SK-N-SH (cell line): ENCODE data around the gene MACROD2. TPM values are rescaled to one million over a fixed set of nuclear protein-coding genes. Genes with fewer than 3 reads are reported as not detected.

Experiments used
- CTCF ChIA-PET: fragments of 300-600, 350-600 bp; formaldehyde crosslinking; extraction: SDS; loops from one replicate; lab custom pipeline; 2021; lab: Yijun Ruan, JAX
- POLR2A ChIA-PET: fragments of 350-600 bp; sonication (Branson Sonifier 250); formaldehyde crosslinking; extraction: SDS; loops from one replicate; lab custom pipeline; 2020; ENCODE audit warnings: antibody characterized with exemption, inconsistent platforms; lab: Yijun Ruan, JAX
- DNase-seq: peaks from one replicate; pipeline ENCODE4 v3.0.0; 2012
- H2AFZ ChIP-seq: fragments of 200-600 bp; sonication (generic); 2 replicates; pipeline ENCODE4 v1.8.1; 2016; ENCODE audit warnings: antibody characterized with exemption, mild to moderate bottlenecking, low read depth
- H3F3A ChIP-seq: fragments of 200-600 bp; sonication (generic); replicated peaks from 2 replicates; pipeline ENCODE3; 2016; ENCODE audit warnings: antibody characterized with exemption, mild to moderate bottlenecking; ENCODE audit not compliant: insufficient read depth
- H3K27ac ChIP-seq, 2 experiments: fragments of 200-500 bp in 1 of 2; fragments of 200-600 bp in 1 of 2; sonication (Bioruptor generic) in 1 of 2; sonication (generic), shearing (Covaris generic) in 1 of 2; 2 replicates each; pipeline versions ENCODE4 v1.5.1 to v1.6.1; 2014 to 2016; ENCODE audit warnings: low read depth in 2 of 2, inconsistent platforms in 1 of 2, low read length in 1 of 2, mild to moderate bottlenecking in 1 of 2, mixed read lengths in 1 of 2
- H3K27me3 ChIP-seq: fragments of 200-600 bp; sonication (generic), shearing (Covaris generic); 2 replicates; pipeline ENCODE4 v1.6.1; 2016; ENCODE audit warnings: mixed run types; ENCODE audit not compliant: insufficient read depth
- H3K36me3 ChIP-seq, 2 experiments: fragments of 200-500 bp in 1 of 2; fragments of 200-600 bp in 1 of 2; sonication (Bioruptor generic) in 1 of 2; sonication (generic) in 1 of 2; replicated peaks in 1 of 2; 2 replicates each; pipeline versions ENCODE3 to v1.5.1; 2014 to 2016; ENCODE audit warnings: low read length in 1 of 2, mild to moderate bottlenecking in 1 of 2; ENCODE audit not compliant: insufficient read depth in 2 of 2, control insufficient read depth in 1 of 2
- H3K4me1 ChIP-seq, 2 experiments: fragments of 200-500 bp in 1 of 2; fragments of 200-600 bp in 1 of 2; sonication (Bioruptor generic) in 1 of 2; sonication (generic), shearing (Covaris generic) in 1 of 2; 2 replicates each; pipeline versions ENCODE4 v1.5.1 to v1.6.1; 2014 to 2016; ENCODE audit warnings: low read depth in 1 of 2, low read length in 1 of 2, mixed run types in 1 of 2; ENCODE audit not compliant: insufficient read depth in 2 of 2, control insufficient read depth in 1 of 2
- H3K4me2 ChIP-seq: fragments of 200-600 bp; sonication (generic), shearing (Covaris generic); 2 replicates; pipeline ENCODE4 v1.6.1; 2017; ENCODE audit warnings: mixed run types
- H3K4me3 ChIP-seq, 2 experiments: fragments of 200-500 bp in 1 of 2; fragments of 200-600 bp in 1 of 2; sonication (Bioruptor generic) in 1 of 2; sonication (generic), shearing (Covaris generic) in 1 of 2; 2 replicates each; pipeline versions ENCODE4 v1.5.1 to v1.8.1; 2014 to 2016; ENCODE audit warnings: low read depth in 2 of 2, inconsistent platforms in 1 of 2, low read length in 1 of 2, mild to moderate bottlenecking in 1 of 2, mixed read lengths in 1 of 2, moderate library complexity in 1 of 2
- H3K79me2 ChIP-seq: fragments of 200-600 bp; sonication (generic); 2 replicates; pipeline ENCODE4 v1.8.1; 2017; ENCODE audit warnings: mild to moderate bottlenecking; ENCODE audit not compliant: insufficient read depth
- H3K9ac ChIP-seq: fragments of 200-600 bp; sonication (generic); 2 replicates; pipeline ENCODE4 v1.6.1; 2017; ENCODE audit warnings: mixed run types
- H3K9me2 ChIP-seq: fragments of 200-600 bp; sonication (generic); 2 replicates; pipeline ENCODE4 v1.6.1; 2017; ENCODE audit warnings: mixed run types
- H3K9me3 ChIP-seq: fragments of 200-600 bp; sonication (generic); 2 replicates; pipeline ENCODE4 v1.6.1; 2017; ENCODE audit warnings: mixed run types, mild to moderate bottlenecking, moderate library complexity
- H4K20me1 ChIP-seq: fragments of 200-600 bp; sonication (generic); 2 replicates; pipeline ENCODE4 v1.6.1; 2017; ENCODE audit warnings: mild to moderate bottlenecking, mixed run types; ENCODE audit not compliant: insufficient read depth
- ELF1 ChIP-seq: IDR thresholded peaks from 2 replicates; pipeline ENCODE4 v1.4.0; 2012
- EZH2phosphoT487 ChIP-seq: fragments of 200-600 bp; sonication (generic); IDR thresholded peaks from 2 replicates; pipeline ENCODE4 v1.6.1; 2017; ENCODE audit warnings: low read depth, mixed run types, mild to moderate bottlenecking, antibody characterized with exemption, moderate library complexity, borderline replicate concordance
- FOSL2 ChIP-seq: IDR thresholded peaks from 2 replicates; pipeline ENCODE4 v1.4.0; 2012; ENCODE audit warnings: low read depth, mild to moderate bottlenecking, moderate library complexity, borderline replicate concordance
- FOXJ3 ChIP-seq: sonication (generic); formaldehyde crosslinking; IDR thresholded peaks from 2 replicates; pipeline ENCODE4 v1.5.1; 2020; ENCODE audit warnings: mild to moderate bottlenecking, missing genetic modification reagents
- GABPA ChIP-seq: IDR thresholded peaks from 2 replicates; pipeline ENCODE4 v1.4.0; 2012; ENCODE audit warnings: low read depth, mild to moderate bottlenecking
- IRF3 ChIP-seq: fragments of 150-350 bp; IDR thresholded peaks from 2 replicates; pipeline ENCODE4 v1.6.1; 2016; ENCODE audit warnings: mild to moderate bottlenecking, low read depth, low read length
- MEF2A ChIP-seq: IDR thresholded peaks from 2 replicates; pipeline ENCODE4 v1.4.0; 2012; ENCODE audit warnings: low read depth, borderline replicate concordance
- NFIC ChIP-seq: IDR thresholded peaks from 2 replicates; pipeline ENCODE4 v1.4.0; 2012; ENCODE audit warnings: borderline replicate concordance
- POLR2AphosphoS5 ChIP-seq: IDR thresholded peaks from 2 replicates; pipeline ENCODE4 v1.6.1; 2012; ENCODE audit warnings: low read depth, low read length
- RCOR1 ChIP-seq: fragments of 150-350 bp; IDR thresholded peaks from 2 replicates; pipeline ENCODE4 v1.6.1; 2017; ENCODE audit warnings: antibody characterized with exemption, low read length
- TEAD4 ChIP-seq: IDR thresholded peaks from 2 replicates; pipeline ENCODE4 v1.4.0; 2012; ENCODE audit warnings: mild to moderate bottlenecking, borderline replicate concordance; ENCODE audit not compliant: insufficient read depth
- USF2 ChIP-seq: fragments of 150-350 bp; IDR thresholded peaks from 2 replicates; pipeline ENCODE4 v1.6.1; 2017; ENCODE audit warnings: antibody characterized with exemption, low read length, low read depth, borderline replicate concordance
- WGBS: methylation state at CpG from one replicate; pipeline ENCODE4 v1.1.6; 2017; ENCODE audit warnings: low lambda C conversion rate; 5-methylcytosine and 5-hydroxymethylcytosine counted together
- polyA plus RNA-seq, 3 experiments: library from polyadenylated mRNA; depleted of rRNA; stranded (reverse); fragments of >200 nt; gene quantifications; 2 replicates each; pipeline ENCODE4 v1.2.3, GENCODE V29; 2012

Gene MACROD2
- polyA plus RNA-seq, 1 of the 3 experiments (the other 2 are of a cell fraction), result 0.33 TPM

GRCh38 chr20:15942130-15942529 lies 1946.8 kb downstream of the MACROD2 start:
- Histone ChIP-seq H3K79me2 (no peaks in the 10 kb centered on the region), H3K4me2 (no peak overlapping the region), H3K9me2 (no peaks in the 10 kb centered on the region), H3K36me3 (no peaks in the 10 kb centered on the region), H3K4me1 (no peaks in the 10 kb centered on the region), H2AFZ (no peak overlapping the region), H3F3A (no peaks in the 10 kb centered on the region), H4K20me1 (no peaks in the 10 kb centered on the region), H3K4me3 (no peak overlapping the region), H3K9me3 (0 out of 2 replicates have a peak, but pooled peaks cover 5% of the 10 kb centered on the region), H3K9ac (no peak overlapping the region), H3K27ac (no peak overlapping the region), H3K27me3 (no peaks in the 10 kb centered on the region)
- no peak for DNase-seq
- no peak for TF ChIP-seq GABPA
- no peak for TF ChIP-seq MEF2A
- TF ChIP-seq POLR2AphosphoS5, result no peak
- TF ChIP-seq EZH2phosphoT487, result no peak
- ChIA-PET POLR2A (no interaction called here), CTCF (no interaction called here)
- WGBS, result 6% methylated on average over 1 of the region's 1 CpG

GRCh38 chr20:15945289-15945688 lies 1950.0 kb downstream of the MACROD2 start:
- POLR2A ChIA-PET, result no interaction called here
- CTCF ChIA-PET, result no interaction called here
- H3K4me3 ChIP-seq, result no peak overlapping the region
- no peak for DNase-seq
- no peak overlapping the region for H3K27ac ChIP-seq
- H3K4me2 ChIP-seq, result no peak overlapping the region
- TF ChIP-seq RCOR1, result no peak
- TF ChIP-seq FOSL2, result no peak
- TF ChIP-seq IRF3, result no peak
- no peak for TF ChIP-seq ELF1
- TF ChIP-seq MEF2A, result no peak
- no peak for TF ChIP-seq FOXJ3 (CRISPR knock-in tag)
- TF ChIP-seq EZH2phosphoT487, result no peak
- no peak for TF ChIP-seq USF2
- TF ChIP-seq NFIC, result no peak
- no peak for TF ChIP-seq TEAD4
- no peaks in the 10 kb centered on the region for H3F3A ChIP-seq
- H3K9me2 ChIP-seq, result no peaks in the 10 kb centered on the region
- H3K27me3 ChIP-seq, result no peaks in the 10 kb centered on the region
- no peaks in the 10 kb centered on the region for H3K9me3 ChIP-seq
- no peaks in the 10 kb centered on the region for H3K79me2 ChIP-seq
- H3K36me3 ChIP-seq, result no peaks in the 10 kb centered on the region
- H2AFZ ChIP-seq, result no peak overlapping the region
- no peak overlapping the region for H3K9ac ChIP-seq
- no peaks in the 10 kb centered on the region for H3K4me1 ChIP-seq
- H4K20me1 ChIP-seq, result no peaks in the 10 kb centered on the region
